OCI-LY1 (cell line): ENCODE measurements around the gene LHFPL2.

Source experiments
- EZH2 ChIP-seq: fragments of 200-600 bp; sonication (generic), shearing (Covaris generic); IDR thresholded peaks from 2 replicates; pipeline ENCODE4 v1.8.0; 2017; ENCODE audit warnings: borderline replicate concordance, mixed run types, mild to moderate bottlenecking, antibody characterized with exemption, low read length, moderate library complexity, mixed read lengths
- TF ChIP-seq, protein P1 (sequence below): fragments of 200-600 bp; sonication (generic), shearing (Covaris generic); IDR thresholded peaks from 2 replicates; pipeline ENCODE4 v1.5.1; 2017; ENCODE audit warnings: mild to moderate bottlenecking, antibody characterized with exemption, low read length, moderate library complexity, mixed read lengths

DNA sequence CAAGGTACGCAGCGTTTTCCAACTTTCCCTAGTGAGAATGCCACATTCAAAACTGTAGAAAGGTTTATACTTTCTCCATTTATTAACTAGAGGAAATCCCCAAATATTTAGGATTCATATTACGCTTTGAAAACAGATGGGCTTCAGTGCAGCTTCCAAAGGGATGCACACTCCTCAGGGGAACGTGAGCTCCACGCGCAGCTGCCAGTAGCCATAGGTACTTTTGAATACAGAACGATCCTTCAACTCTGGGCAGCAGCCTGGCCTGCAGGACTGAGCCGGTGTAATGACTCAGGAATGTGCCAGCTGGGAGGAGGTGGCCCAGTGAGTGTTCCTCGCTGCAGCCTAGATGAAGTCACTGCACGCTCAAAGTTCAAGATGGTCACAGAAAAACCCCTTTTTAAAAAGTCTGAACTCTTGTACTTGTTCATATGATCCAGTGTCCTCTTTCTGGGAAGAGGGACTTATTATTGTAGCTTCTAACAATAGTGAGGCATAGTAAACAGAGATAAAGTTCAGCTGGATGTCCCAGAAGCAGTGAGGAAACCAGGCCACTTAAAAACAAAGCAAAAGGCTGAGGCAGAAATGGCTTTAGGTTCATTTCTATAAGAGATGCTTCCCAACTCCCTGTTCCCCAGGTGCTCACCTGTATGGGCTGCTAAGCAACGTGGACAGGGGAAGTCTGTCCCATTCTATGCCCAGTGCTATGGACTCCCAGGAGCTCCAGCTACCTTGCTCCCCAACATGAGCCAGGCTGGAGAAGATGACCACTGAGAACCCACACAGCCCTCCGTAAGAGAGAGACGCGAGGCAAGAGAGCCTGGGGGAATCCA is 130.0 kb downstream of the LHFPL2 start:
- TF ChIP-seq, protein P1, sequence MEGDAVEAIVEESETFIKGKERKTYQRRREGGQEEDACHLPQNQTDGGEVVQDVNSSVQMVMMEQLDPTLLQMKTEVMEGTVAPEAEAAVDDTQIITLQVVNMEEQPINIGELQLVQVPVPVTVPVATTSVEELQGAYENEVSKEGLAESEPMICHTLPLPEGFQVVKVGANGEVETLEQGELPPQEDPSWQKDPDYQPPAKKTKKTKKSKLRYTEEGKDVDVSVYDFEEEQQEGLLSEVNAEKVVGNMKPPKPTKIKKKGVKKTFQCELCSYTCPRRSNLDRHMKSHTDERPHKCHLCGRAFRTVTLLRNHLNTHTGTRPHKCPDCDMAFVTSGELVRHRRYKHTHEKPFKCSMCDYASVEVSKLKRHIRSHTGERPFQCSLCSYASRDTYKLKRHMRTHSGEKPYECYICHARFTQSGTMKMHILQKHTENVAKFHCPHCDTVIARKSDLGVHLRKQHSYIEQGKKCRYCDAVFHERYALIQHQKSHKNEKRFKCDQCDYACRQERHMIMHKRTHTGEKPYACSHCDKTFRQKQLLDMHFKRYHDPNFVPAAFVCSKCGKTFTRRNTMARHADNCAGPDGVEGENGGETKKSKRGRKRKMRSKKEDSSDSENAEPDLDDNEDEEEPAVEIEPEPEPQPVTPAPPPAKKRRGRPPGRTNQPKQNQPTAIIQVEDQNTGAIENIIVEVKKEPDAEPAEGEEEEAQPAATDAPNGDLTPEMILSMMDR = no peak
- no peak for TF ChIP-seq EZH2
